GM12874 (cell line): ENCODE measurements around the gene ZNF765.

ENCODE experiments used
- TF ChIP-seq, protein P1 (sequence below): IDR thresholded peaks from 2 replicates; pipeline ENCODE4 v1.5.1; 2011; ENCODE audit warnings: low read depth, mild to moderate bottlenecking, control low read depth, low read length, moderate library complexity; ENCODE audit not compliant: insufficient read depth

The ZNF765 gene

DNA sequence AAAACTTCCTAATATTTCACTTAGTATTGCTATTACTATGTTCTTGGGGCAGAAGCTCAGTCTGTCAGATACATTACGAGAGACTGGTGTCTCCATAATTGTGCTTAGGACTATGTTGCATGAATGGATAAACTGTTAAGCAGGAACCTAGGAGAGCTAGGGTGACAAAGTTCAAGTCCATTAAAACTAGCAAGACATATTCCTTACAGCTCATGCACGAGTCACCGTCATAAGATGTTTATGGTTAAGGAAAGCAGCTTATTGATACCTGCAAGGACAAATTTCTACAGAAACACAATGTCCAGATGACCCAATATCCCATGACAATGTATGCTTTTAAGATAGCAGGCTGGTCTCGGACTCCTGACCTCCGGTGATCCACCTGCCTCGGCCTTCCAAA is 66.9 kb downstream of the ZNF765 start:
- TF ChIP-seq, protein P1, sequence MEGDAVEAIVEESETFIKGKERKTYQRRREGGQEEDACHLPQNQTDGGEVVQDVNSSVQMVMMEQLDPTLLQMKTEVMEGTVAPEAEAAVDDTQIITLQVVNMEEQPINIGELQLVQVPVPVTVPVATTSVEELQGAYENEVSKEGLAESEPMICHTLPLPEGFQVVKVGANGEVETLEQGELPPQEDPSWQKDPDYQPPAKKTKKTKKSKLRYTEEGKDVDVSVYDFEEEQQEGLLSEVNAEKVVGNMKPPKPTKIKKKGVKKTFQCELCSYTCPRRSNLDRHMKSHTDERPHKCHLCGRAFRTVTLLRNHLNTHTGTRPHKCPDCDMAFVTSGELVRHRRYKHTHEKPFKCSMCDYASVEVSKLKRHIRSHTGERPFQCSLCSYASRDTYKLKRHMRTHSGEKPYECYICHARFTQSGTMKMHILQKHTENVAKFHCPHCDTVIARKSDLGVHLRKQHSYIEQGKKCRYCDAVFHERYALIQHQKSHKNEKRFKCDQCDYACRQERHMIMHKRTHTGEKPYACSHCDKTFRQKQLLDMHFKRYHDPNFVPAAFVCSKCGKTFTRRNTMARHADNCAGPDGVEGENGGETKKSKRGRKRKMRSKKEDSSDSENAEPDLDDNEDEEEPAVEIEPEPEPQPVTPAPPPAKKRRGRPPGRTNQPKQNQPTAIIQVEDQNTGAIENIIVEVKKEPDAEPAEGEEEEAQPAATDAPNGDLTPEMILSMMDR = no peak

DNA sequence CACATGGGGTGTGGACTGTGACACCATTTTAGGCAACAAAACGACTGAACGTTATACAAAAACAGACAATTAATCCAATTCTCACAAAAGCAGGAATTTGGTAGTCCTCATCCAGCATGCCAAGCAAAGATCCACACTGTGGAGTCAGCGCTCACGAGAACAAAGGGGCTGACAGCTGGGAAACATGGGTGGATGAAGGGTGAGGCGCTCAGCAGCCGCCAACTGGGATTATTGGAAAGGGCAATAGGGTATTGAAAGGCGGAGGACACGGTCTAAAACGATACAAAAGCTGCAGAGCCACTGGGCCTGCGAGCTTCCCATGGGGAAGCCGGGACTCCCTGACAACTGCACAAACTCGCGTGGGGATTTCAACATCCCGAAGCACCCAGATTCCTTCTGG is 67.9 kb downstream of the ZNF765 start:
- TF ChIP-seq, protein P1 = no peak

DNA sequence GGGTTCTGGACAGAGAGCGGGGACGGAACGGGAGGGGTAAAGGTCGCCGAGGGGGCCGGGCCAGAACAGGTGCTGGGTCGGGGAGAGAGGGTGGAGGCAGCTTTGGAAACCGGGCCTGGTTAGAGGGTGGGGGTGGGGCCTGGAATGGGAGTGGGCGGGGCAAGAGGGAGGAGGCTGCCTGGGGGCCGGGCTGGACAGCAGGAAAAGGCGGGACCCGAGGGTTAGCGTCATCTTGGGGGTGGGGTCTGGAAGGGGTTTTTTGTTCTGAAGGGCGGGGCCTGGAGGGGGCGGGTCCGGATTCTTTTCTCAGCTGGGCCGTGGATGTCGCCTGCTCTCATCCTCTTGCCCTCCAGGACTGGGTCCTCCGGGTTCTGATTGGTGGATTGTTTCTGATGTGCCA is 68.3 kb downstream of the ZNF765 start:
- TF ChIP-seq, protein P1 = no peak

DNA sequence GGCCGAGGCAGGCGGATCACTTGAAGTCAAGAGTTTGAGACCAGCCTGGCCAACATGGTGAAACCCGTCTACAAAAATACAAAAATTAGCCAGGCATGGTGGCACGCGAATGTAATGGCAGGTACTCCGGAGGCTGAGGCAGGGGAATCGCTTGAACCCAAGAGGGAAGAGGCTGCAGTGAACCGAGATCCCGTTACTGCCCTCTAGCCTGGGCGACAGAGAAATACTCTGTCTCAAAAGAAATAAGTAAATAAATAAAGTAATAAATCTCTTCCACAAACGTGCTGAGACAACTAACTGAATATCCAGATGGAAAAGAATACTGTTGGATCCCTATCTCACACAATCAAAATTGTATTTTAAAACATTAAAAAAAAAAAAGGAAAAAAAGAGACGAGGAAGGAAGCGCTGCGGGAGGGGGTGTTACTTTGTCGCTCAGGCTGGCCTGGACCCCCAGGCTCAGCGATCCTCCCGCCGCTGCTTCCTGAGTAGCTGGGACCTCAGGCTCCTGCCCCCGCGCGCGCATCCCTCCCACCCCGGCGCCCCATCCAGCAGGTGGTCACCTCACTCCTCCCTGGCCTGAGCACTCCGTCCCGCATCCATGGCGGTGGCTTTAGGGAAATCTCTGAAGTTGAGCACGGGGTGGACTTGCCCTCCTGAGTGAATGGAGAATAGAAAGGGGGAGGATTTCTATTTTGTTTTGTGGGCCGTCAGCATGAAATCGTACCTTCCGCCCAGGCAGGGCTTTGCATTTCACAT is 72.0 kb downstream of the ZNF765 start:
- TF ChIP-seq, protein P1 = no peak

DNA sequence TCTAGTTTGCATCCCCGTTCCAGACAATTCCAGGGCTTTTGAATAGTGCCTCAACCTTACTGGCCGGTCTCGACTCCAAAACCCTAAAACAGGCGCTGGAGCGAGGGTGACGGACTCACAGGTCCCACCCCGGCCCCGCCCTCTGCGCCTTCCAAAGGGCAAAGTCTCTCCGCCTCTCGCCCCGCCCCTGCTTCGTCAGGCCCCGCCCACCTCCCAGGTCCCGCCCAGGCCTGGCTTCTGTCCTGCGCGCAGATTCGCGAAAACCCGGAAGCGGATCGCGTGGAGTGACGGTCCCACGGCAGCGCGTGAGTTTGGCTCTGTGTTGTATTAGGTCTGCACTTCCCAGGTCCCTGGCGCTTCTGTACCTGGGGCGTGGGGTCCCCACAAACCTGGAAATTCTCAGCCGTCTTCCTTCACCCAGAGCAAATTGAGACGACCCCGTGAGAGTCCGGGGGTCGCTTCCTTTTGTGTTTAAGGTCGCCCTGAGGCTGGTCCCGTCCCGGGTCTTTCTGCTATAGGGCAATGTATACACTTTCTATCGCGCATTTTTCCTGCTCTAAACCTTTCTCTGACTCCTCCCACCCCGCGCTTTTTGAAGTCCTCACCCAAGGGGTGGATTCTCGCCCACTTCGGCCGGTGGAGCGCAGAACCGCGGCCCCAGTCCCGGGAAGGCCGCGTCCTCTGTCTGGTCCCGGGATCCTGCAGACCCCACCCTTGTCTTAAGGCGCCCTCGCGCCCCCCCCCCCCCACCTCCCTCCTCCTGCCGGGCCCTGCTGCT is 72.7 kb downstream of the ZNF765 start, which contains the start of gene ZNF813:
TSS of gene ZNF813 (plus strand) at position 249 of the 778 bp plus-strand sequence. CDS start 16,090 bp downstream, outside the sequence.
- TF ChIP-seq, protein P1 = no peak

DNA sequence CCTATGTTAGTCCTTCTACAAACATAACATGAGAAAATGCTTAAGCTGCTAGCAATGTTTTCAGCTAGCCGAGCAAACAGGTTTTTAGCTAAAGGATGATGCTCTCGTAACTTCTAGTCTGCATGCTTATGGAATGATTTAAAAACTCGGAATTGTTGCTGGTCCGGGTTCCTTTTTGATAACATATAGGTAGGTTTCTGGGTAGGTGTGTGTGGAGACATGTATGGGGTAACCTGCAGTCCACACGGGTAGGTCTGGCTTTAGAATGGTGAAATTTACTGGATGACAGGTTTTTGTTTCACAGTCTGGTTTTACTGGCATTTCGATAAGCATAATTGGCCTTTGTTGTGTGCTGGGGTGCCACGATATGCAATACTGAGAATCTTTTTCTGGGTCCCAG is 77.0 kb downstream of the ZNF765 start:
- TF ChIP-seq, protein P1 = no peak
